T follicular helper cell (primary cell): ENCODE results near the gene ISCA2.

Experiments
- DNase-seq: peaks from one replicate; pipeline ENCODE4 v3.0.0-alpha.2; 2020; ENCODE audit warnings: low read depth

The ISCA2 gene

DNA sequence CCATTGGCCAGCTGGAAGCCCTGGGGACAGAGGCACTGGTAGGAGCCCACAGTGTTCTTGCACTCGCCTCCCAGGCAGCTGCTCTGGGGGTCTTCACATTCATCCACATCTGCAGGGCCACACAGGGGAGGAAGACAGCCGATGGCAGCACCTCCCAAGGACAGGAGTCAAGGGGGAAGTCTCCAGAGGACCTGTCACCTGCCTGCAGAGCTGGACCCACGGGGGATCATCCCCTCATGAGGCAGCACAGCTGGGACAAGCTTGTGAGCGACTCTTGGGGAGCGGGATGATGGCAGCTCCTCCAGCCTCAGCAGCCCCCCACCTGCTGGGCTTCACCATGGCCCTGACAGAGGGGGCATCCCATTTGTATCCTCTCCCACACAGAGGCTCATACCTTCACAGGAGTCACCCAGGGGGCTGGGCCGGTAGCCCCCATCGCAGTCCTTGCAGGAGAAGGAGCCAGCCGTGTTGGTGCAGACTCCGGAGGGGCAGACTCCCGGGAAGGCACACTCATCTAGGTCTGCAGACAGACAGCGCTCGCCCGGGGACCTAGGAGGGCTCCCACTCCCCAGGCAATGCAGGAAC, 15.4 kb downstream of the ISCA2 start:
- no peak for DNase-seq

- DNase-seq: no peak
Observed at GRCh38 chr14:74509587-74510222, 16.1 kb downstream of the ISCA2 start.

- DNase-seq: no peak
Observed at GRCh38 chr14:74510223-74510931, 16.8 kb downstream of the ISCA2 start.

DNA sequence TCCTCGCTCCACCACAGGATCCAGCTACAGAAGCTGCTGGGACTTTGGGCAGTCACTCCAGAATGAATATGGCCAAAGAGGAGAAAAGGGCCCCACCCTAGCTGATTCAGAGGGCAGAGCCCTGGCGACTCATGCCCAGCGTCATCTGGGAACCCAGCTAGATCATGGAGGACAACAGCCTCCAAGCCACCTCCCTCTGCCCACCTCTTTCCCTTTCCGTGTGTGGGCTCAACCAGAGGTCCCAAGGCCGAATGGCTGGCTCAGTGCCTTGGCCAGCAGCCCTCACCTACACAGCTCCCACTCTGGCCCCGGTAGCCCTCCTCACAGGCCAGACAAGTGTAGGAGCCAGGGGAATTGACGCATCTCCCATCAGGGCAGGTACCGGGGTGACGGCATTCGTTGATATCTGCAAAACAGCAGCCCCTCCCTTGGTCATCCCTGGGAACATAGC, 17.4 kb downstream of the ISCA2 start:
- DNase-seq: no peak

DNA sequence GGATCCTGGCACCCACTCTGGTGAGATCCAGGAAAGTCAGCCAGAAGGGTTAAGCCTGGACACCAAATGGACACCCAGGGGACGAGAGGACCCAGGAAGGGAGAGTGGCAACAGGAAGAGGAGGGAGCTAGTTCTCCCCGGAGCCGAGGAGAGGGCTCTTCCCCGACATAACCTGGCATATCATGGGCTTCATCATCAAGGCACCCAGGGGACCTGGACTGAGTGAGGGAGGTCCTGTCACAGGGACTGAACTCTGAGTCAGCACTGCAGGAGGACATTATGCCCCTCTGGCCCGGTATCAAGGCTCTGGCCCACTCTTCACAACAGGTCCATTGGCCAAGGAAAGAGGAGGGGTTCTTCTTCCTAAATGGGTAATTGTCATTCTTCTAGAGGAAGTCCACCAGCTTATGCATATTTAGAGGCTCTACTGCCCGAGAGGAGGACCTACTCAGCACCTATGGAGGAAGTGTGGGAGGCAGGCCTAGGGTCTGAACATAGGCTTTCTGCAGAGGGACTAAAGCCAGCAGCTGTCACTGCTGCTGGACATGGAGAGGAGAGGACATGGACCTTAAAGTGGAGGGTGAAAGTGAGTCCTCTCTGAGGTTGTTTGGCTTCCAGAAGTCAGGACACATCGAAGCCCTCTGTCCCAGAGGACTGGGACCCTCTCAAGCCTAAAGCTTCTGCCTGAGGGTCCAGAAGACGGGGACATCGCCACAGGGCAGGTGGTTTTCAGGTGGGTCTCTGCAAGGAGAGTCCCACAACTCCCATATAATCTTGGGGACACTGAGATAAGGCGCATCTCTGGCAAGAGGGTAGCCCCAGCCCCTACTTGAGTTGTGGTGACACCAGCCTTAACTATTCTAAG, 18.6 kb downstream of the ISCA2 start:
- no peak for DNase-seq

GRCh38 chr14:74514471-74514941, 20.9 kb downstream of the ISCA2 start:
- DNase-seq: no peak

GRCh38 chr14:74515891-74516412, 22.4 kb downstream of the ISCA2 start:
- no peak for DNase-seq

- no peak for DNase-seq
Observed at GRCh38 chr14:74516451-74517160, 23.0 kb downstream of the ISCA2 start.

GRCh38 chr14:74517731-74518130, 24.2 kb downstream of the ISCA2 start:
- no peak for DNase-seq

DNA sequence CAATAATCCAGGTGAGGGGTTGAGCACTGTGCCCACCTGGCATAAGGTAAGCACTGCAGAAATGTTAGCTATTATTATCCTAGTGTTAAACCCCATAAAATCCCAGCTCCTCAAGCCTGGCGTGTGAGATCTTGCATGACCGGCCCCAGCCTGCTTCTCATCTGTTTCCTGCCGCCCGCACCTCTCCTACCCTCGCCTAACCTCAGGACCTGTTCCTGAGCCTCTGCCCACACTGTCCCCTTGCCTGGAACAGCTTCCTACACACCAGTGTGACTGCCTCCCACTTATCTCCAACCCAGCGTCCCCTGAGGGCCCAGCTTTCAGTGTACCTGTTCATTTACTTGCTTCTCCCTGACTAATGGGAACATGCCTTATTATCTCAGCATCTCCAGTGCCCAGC, 24.7 kb downstream of the ISCA2 start:
- no peak for DNase-seq

GRCh38 chr14:74519316-74520074, 25.9 kb downstream of the ISCA2 start:
- no peak for DNase-seq

DNA sequence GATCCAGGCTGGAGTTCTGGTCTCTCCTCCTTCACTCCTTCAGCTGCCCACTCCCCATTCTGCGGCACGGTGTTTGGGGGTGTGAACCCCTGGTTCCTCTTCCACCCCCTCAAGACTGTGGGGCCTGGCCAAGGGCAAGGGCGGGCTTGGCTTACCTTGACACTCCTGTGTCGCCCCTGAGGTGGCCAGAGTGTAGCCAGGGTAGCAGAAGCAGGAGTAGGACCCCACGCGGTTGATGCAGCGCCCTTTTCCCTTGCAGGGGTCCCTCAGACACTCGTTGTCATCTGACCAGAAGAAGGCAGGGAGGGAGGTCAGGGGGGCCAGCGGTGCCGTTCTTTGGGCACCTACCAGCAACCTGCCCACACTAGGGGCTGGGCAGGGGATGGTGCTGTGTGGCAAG, 28.2 kb downstream of the ISCA2 start:
- DNase-seq: no peak

DNA sequence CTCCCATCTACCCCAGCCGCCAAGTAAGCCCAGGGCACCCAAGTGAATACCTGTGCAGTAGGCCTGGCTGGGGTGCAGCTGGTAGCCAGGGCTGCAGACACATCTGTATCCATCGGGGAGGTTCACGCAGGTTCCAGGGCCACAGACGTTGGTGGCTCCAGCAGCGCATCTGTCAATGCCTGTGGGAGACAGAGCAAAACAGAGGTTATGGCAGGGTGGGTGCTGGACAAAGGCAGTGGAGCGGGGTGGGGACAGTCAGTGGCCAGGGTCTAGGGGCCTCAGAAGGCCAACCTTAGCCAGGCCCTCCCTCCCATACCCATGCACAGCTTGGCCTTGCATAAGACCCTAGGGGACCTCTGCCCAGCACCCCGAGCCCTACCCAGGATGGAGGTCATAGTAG, 29.2 kb downstream of the ISCA2 start:
- DNase-seq: no peak

- DNase-seq: no peak
Observed at GRCh38 chr14:74524076-74524811, 30.7 kb downstream of the ISCA2 start.

GRCh38 chr14:74524812-74525135, 31.2 kb downstream of the ISCA2 start:
- no peak for DNase-seq

DNA sequence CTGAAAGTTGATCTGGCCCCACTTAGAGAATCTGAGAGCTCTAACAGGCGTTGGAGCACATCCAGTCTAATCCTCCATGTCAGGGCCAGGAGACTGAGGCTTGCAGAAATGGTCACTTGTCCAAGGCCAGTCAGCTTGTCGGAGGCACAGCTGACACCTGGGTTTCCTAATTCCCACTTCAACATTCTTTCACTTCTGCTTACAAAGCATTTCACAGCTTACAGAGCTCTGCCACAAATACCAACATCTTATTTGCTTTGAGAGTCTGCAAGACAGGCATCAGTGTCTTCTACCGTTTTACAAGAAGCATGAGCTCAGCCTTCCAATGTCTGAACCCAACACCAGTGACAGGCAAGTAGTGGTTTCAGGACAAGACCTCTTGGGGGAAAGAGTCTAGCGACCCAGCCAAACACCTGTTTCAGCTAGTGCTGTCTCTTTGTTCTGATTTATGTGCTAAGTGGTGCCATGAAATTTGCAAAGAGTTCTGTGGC, 31.8 kb downstream of the ISCA2 start:
- no peak for DNase-seq

- no peak for DNase-seq
Observed at GRCh38 chr14:74526854-74527585, 33.5 kb downstream of the ISCA2 start.

GRCh38 chr14:74527736-74528280, 34.2 kb downstream of the ISCA2 start:
- no peak for DNase-seq

DNA sequence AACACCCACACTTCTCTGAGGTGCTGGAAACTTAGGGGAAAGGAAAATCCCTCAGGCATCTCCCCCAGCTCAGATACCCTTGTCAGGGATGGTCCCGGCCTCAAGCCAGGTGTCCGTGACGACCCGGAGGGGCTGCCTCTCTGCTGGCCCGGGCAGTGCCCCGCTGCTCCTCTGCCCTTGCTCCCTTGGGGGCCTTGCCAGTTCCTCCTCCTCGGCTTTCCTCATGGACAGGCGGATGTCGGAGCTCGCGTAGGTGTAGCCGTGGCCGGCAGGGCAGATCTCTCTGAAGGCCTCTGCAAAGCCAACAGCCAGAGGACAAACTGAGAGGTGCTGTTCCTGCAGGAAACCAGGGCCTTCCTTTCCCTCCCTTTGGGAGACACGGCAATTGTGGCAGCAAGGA, 34.8 kb downstream of the ISCA2 start:
- DNase-seq: no peak
